ENCODE data around the gene CTNS.
A peak's percentile ranks its signal among the peaks of the same experiment; 100 is the strongest.
"Not testable (repeated sequence)": the region's sequence is repeated elsewhere in the genome, so short reads cannot be mapped to it uniquely, and the experiment has no call there.

CTNS gene

DNA sequence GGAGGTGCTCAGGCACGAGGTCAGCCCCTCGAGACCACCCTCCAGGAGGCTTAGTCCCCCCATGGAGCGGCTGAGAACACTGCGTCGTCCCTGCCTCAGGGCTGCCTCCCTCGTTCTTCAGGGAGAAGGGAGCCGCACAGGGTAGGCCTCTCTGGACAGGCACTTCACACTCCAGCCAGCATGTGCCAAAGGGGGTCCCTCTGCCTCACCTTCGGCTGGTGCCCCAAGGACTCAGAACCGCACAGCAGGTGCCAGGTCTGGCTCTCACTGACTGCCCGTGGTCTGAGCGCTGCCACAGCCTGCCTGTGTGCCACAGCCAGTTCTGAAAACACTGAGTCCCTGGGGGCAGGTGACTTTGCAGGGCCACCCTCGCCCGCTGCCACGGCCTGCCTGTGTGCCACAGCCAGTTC is 52.3 kb downstream of the CTNS start:
- DNase-seq = no peak

DNA sequence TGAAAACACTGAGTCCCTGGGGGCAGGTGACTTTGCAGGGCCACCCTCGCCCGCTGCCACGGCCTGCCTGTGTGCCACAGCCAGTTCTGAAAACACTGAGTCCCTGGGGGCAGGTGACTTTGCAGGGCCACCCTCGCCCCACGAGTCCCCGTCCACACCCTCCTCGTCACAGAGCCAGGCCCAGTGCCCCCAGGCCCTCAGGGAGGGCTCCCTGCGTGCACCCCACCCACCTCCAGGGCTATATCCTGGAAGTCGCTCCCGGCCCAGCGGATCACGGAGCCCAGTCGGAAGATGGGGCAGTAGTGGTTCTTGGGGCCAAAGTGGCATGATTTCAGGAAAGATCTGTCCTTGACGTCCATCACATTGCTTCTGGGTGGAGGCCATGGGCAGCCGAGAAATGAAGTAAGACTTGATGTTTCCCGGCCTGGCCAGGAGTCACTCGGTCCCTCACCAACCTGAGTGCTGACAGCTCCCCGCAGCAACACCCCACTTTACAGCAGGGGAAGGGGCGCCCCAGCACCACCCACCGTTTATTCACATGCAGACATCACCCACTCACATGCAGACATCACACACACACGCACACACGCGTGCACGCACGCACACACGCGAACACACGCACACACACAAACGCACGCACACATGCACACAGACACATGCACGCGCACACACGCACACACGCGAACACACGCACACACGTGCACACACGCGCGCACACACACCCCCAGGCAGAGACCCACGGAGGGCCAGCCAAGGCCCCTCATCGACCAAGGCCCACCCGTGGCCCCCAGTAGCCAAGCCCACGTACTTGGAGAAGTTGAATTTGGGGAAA is 52.9 kb downstream of the CTNS start:
- DNase-seq = no peak

DNA sequence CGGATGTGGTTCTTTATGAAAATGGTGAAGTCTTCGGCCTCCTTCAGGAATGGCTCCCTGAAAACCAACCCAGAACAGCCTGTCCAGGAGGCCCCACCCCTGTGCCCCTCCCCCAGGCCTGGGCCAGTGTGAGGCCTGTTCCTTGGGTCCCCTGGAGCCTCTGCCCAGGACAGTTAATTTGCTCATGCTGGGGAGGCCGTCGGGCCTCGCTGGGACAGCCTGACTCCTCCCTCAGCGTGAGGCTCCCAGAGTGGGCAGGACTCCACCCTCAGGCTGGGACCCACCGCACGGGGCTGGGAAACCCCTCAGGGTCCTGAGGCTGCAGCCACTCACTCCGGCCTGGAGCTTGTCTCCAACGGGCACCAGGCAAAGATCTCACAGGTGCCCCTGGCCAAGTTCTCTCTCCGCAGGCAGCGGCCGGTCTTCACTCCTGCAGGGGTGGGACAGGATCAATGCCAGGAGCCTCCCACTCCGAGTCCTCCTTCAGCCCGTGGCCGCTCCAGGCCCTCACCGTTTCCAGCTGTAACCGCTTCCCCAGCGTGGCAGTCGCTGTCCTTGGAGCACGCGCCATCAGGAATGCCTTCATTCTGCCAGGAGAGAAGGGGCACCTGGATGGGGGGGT is 53.6 kb downstream of the CTNS start:
- DNase-seq = no peak

DNA sequence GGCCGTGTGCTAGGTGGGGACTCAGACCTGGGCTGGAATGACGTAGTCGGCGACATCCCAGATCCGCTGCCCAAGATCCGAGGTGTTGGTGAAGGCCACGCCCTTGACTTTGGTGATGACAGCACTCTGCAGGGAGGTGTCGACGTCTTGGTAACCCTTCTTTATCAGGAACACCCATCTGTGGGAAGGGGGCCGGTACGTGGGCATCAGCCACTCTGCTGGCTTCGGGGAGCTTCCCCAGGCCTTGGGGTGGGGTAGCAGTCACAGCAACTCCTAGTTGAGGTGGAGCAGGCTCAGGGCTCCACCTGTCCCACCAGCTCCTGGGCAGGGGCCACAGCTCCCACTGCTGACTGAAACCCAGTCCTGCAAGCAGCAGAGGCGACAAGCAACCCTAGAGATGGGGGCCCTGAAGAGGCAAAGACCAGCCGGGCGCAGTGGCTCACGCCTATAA is 55.1 kb downstream of the CTNS start:
- DNase-seq = no peak

DNA sequence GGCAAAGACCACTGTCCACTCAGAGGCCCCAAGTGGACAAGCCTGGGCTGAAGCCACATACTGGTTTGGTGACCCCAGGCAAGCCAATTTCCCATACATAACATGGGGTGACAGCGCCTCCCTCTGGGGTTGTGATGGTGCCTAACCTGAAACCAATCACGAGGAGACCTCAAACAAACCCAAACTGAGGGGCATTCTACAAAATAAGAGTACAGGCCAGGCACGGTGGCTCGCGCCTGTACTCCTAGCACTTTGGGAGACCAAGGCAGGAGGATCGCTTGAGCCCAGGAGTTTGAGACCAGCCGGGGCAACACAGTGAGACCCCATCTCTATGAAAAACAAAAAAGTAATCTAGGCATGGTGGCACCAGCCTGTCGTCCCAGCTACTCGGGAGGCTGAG is 55.8 kb downstream of the CTNS start:
- DNase-seq = no peak

DNA sequence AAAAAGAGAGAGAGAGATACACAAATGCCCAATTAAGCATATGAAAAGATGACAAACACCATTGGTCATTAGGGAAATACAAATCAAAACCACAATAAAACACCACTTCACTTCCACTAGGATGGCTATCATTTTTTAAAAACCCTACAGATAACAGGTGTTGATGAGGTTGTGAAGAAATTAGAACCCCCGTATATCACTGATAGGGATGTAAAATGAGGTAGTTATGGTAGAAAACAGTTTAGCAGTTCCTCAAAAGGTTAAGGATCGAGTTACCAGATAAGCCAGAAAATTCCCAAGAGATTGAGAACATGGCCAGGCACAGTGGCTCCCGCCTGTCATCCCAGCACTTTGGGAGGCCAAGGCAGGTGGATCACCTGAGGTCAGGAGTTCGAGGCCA is 56.6 kb downstream of the CTNS start:
- no peak for DNase-seq

DNA sequence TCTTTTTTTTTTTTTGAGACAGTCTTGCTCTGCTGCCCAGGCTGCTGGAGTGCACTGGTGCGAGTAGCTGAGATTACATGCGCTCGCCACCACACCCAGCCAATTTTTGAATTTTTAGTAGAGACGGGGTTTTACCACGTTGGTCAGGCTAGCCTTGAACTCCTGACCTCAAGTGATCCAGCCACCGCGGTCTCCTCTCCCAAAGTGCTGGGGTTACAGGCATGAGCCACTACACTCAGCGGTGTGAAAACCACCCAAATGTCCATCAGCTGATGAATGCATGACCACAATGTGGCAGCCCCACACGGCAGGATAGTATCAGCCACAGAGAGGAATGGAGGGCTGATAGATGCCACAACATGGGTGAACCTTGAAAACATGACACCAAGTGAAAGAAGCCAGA is 57.3 kb downstream of the CTNS start:
- peak; percentile 54 for DNase-seq

DNA sequence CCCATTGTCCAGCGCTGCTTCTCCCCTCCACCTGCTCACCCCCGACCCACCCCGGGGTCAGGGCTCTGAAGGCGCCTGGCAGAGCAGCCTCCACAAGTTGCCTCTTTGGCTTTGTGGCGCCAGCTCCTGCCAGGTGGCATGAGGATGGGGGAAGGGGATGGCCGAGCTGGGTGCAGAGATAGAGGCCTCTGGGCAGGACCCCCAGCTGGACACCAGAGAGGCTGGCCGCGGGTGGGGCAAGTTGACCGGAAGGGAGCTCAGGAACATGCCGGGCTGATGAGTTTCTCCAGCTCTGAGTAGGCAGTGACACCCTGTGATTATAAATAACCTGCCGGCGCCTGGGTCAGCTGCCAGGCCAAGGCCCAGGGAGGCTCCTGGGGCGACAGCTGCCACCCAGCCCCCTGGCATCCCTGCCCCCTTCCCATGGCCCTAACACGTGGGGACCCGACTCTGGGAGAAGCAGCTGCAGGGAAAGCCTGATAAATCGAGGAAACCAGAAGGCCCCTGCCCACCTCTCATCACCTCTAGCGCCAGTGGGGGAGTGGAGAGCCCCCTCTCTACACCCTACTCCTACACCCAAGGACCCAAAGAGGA is 58.7 kb downstream of the CTNS start:
- DNase-seq = no peak

DNA sequence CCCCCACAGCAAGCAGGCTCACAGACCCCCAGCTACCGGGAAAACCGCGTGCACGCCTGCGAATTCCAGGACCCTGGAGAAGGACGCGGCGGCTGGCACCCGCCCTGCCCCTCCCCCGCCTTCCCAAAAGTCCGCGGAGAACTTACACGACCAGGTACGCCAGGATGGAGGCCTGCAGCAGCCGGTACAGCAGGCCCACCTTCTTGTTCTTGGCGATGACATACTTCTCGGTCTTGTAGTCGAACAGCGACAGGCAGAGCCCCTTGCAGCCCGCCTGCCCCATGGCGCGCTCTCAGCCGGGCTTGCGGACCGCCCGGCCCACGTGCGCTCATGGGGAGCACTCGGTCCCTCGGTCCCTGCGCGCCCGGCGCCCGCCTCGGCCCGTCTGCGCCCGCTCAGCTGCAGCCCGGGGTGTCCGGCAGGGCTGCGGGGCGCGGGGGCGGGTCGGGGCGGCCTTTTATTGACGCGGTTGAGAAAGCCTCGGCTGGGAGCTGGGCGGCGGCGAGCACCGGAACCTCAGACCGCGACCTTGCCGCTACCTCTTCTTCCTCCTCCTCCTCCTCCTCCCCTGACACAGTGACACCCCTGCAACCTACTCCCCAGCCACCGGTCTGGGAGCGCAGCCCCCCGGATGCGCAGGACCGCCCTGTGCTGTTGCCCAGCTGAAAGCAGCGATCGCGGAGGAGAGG is 59.3 kb downstream of the CTNS start, which contains the start of gene P2RX5:
Gene P2RX5 (minus strand): TSS at position 433 of the 689 bp plus-strand sequence. CDS start 150 bp downstream, at position 283.
- DNase-seq = peak; percentile 27

DNA sequence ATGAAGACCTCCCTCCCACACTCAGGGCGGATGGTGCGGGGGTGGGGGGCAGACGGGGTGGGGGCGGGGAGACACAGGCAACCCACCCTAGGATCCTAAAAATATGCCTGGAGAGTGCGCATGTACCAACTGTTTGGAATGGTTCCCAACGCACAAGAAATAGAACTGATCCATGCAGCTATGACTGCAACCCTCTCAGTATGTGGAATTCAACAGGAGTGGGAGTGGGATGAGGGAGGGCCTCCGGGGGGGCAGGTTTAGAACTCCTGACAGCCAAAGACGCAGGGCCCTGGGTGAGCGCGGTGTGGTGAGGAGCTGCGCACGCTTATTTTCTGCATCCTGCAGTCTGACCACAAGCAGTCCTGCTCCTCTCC is 60.5 kb downstream of the CTNS start:
- no peak for DNase-seq

DNA sequence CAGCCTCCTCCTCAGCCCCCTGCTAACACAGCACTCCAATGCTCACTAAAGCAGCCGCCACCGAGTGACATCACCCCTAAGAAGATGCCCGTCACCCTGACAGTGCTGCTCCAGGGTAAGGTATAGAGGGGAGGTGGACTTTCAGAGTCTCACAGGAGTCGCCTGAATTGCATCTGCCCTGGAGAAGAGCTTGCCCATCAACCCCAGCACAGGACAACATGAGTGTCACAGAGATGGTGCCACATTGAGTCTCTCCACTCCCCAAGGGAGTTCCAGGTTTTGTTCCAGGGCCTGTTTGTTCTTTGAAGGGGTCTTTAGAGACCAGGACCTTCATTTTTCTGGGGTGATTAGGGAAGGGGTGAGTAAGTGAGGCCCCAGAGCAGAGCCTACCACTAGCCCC is 61.6 kb downstream of the CTNS start:
- no peak for DNase-seq

DNA sequence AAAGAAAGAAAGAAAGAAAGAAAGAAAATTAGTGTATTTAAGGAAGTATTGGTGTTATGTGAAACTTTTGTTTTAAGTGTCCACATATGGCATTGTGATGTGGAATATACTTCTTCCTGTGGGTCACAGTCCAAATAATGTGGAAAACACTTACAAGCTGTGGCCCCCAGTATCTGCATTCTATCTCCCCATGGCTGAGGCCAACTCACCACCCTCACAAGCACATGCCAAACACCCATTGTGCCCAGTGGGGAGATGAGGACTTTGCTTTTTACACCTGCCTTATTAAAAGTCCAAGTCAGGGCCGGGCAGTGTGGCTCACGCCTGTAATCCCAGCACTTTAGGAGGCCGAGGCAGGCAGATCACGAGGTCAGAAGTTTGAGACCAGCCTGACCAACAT is 63.4 kb downstream of the CTNS start:
- DNase-seq = no peak

DNA sequence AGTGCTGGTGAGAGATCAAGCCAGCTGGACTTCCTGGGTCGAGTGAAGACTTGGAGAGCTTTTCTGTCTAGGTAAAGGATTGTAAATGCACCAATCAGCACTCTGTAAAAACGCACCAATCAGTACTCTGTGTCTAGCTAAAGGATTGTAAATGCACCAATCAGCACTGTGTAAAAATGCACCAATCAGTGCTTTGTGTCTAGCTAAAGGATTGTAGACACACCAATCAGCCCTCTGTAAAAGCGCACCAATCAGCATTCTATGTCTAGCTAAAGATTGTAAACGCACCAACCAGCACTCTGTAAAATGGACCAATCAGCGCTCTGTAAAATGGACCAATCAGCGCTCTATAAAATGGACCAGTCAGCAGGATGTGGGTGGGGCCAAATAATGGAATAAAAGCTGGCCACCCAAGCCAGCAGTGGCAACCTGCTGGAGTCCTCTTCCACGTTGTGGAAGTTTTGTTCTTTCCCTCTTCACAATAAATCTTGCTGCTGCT is 65.5 kb downstream of the CTNS start:
- not testable (repeated sequence) for DNase-seq

DNA sequence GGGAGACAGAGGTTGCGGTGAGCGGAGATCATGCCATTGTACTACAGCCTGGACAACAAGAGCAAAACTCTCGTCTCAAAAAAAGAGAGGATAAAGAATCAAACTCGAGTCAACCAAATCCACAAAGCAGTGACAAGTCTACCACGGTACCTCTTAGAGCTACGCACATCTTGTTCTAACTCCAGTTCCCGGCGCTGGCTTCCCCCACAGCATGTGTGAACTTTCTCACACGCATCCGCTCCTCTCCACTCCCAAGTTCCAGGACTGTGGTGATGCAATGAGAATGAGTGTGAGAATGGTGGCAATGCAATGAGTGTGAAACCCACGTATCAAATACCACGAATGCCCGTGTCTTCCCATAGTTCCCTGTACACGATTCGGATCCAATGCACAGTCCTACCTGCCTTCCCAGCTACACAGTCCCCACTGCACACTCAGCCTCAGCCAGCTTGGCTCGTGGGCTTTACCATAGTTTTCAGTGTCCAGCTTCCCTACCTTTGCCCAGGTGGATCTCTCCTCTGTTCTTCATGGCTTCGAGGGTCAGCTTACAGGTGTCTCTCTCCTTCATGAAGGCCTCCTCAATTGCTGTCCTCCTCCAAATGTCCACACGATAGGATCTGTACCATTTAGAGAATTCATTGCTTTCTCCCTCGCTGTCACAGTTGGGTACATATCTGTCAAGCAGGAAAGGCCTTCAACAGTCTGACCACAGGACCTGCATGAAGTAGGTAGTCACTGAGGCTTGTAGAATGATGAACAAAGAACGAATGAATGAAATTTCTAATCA is 68.6 kb downstream of the CTNS start:
- DNase-seq = no peak

DNA sequence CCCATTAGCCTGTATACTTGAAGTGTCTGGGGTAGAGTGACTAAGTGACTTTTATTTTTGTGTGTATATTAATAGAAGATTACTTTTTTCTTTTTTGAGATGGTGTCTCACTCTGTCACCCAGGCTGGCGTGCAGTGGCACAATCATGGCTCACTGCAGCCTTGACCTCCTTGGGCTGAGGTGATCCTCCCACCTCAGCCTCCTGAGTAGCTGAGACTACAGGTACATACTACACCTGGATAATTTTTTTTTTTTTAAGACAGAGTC is 69.1 kb downstream of the CTNS start:
- not testable (repeated sequence) for DNase-seq

DNA sequence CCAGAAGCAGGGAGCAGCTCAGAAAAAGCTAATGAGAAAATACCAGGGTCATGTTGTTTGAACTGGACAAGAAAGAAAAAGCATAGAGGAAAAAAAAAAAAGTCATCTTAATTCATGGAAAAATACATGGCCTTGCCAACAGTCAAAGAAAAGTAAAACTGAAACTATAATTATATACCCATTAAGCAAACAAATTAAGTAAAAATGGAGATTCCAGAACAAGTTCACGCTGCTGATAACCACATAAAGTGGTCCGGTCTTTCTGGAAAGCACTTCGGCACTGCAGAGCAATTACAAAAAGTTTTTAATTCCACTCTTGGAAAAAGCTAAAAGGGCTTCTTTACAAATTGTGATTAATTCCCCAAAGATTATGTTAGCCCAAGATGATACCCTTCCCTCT is 71.8 kb downstream of the CTNS start:
- no peak for DNase-seq

DNA sequence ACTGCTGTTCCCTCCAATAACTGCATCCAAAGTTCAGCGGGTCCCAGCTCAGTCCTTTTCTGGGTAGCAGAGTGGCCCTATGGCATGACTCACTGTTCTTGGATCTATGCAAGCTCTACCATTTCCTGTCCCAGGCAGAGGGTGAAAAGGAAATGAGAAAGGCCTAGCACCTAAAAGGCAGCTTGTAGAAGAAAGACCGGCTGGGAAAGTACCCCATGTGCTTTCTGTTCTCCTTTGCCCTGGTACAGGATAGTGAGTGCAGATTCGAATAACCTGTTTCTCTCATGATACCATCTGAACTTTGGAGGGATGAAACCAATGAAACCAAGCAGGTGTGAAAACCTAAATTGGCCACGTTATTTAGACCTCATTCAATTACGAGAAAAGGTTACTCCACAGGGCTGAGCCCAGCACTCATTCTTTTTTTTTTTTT is 74.4 kb downstream of the CTNS start:
- peak; percentile 84 for DNase-seq

Data from stimulated activated CD4-positive, alpha-beta T cell treated with anti-CD3 and anti-CD28 coated beads, Interleukin-1b, Interleukin-23, amount 100 ng/mL, for 48 hours (primary cell).